Stomach (tissue), 9 donors: Measurements from ENCODE around the gene TENT4B. TPM values are rescaled to one million over a fixed set of nuclear protein-coding genes. Genes with fewer than 3 reads are reported as not detected.

ENCODE experiments used
- DNase-seq, 2 donors: peaks; one replicate each; pipeline versions ENCODE4 v3.0.0 to v3.0.0-alpha.2; 2013 to 2019
- H3K27ac ChIP-seq, 5 donors: fragments of 200-600 bp in 4 of 5; sonication (generic) in 4 of 5; one replicate each; pipeline ENCODE4 v1.5.1; 2013 to 2019; ENCODE audit warnings: mild to moderate bottlenecking in 1 of 5, moderate library complexity in 1 of 5
- H3K27me3 ChIP-seq, 3 donors: fragments of 200-600 bp; sonication (generic); one replicate each; pipeline ENCODE4 v1.5.1; 2017 to 2019; ENCODE audit warnings: mixed run types in 1 of 3
- H3K36me3 ChIP-seq, 4 donors: fragments of 200-600 bp; sonication (generic); 1 replicate in 3 of 4; 2 replicates in 1 of 4; pipeline ENCODE4 v1.5.1; 2016 to 2019
- H3K4me1 ChIP-seq, 4 donors: fragments of 200-600 bp; sonication (generic); one replicate each; pipeline ENCODE4 v1.5.1; 2016 to 2019
- H3K4me3 ChIP-seq, 4 donors: fragments of 200-600 bp; sonication (generic) in 3 of 4; one replicate each; pipeline ENCODE4 v1.5.1; 2016 to 2019; ENCODE audit warnings: mild to moderate bottlenecking in 1 of 4
- H3K9me3 ChIP-seq, 4 donors: fragments of 200-600 bp; sonication (generic); one replicate each; pipeline ENCODE4 v1.5.1; 2016 to 2019
- CTCF ChIP-seq, 7 experiments: fragments of 450-650 bp in 4 of 7; fragments of 200-600 bp in 3 of 7; sonication (generic) in 3 of 7; IDR thresholded peaks; one replicate each; pipeline ENCODE4 v1.5.1; 2016 to 2019; ENCODE audit warnings: antibody characterized with exemption in 7 of 7, control low read depth in 2 of 7, mild to moderate bottlenecking in 1 of 7
- EP300 ChIP-seq: sonication (generic); formaldehyde crosslinking; IDR thresholded peaks from one replicate; pipeline ENCODE4 v1.6.1; 2017; ENCODE audit warnings: antibody characterized with exemption
- POLR2A ChIP-seq, 4 donors: fragments of 450-650 bp; IDR thresholded peaks; one replicate each; pipeline ENCODE4 v1.6.1; 2016; ENCODE audit warnings: antibody characterized with exemption in 4 of 4, control low read depth in 2 of 4, mild to moderate bottlenecking in 1 of 4, moderate library complexity in 1 of 4
- POLR2AphosphoS5 ChIP-seq, 3 donors: sonication (generic); formaldehyde crosslinking; IDR thresholded peaks; one replicate each; pipeline ENCODE4 v1.6.1; 2016; ENCODE audit warnings: antibody characterized with exemption in 3 of 3
- WGBS, 5 donors: extraction: QIAGEN DNeasy Blood & Tissue Kit in 3 of 5; methylation state at CpG; one replicate each; pipeline versions ENCODE4 v1.1.5 to v1.1.7; 2013 to 2018; 5-methylcytosine and 5-hydroxymethylcytosine counted together
- intact Hi-C: fragments of 100-400 bp; cut with DNase I; formaldehyde crosslinking; loops from one replicate; pipeline ENCODE4 v1.15.1; 2023; ENCODE audit warnings: low total_unique reads
- polyA plus RNA-seq, 3 donors: library from polyadenylated mRNA; stranded (reverse); fragments of 200-250 nt; gene quantifications; one replicate each; pipeline ENCODE4 v1.2.3, GENCODE V29; 2013
- total RNA-seq, 5 donors: library from RNA; depleted of rRNA; stranded (reverse); fragments of >200 nt; gene quantifications; one replicate each; pipeline versions ENCODE4 v1.1.0 to v1.2.3, GENCODE V29; 2014 to 2016
- donor health status: healthy with polysubstance abuse.
- donor health status: Bipolar disorder and iron deficiency.
- donor health status: healthy.

The TENT4B gene
- total and polyA plus RNA-seq, 8 donors = 2.4 to 24.1 (median 8.3) TPM

GRCh38 chr16:50260206-50261159 is 107.4 kb downstream of the TENT4B start:
- Histone ChIP-seq H3K27me3 (no peaks in the 10 kb centered on the region), H3K27ac (no peak overlapping the region), H3K36me3 (no peaks in the 10 kb centered on the region), H3K4me3 (no peak overlapping the region), H3K9me3 (no peaks in the 10 kb centered on the region), H3K4me1 (peaks cover 14 to 49% (median 23%) of the 10 kb centered on the region in 4 donors)
- intact Hi-C loops = no loop called here
- WGBS, 5 donors = 89 to 93% (median 91%) methylated on average over 9 of the region's 9 CpGs
- no peak for TF ChIP-seq EP300
- TF ChIP-seq CTCF (IDR thresholded peaks at IDR 0.05) = no peak
- TF ChIP-seq POLR2A (IDR thresholded peaks at IDR 0.05) = no peak
- TF ChIP-seq POLR2AphosphoS5 (IDR thresholded peaks at IDR 0.05) = no peak
- no peak for DNase-seq

- Histone ChIP-seq H3K27ac (no peak overlapping the region), H3K36me3 (no peaks in the 10 kb centered on the region), H3K27me3 (no peaks in the 10 kb centered on the region), H3K4me1 (peaks cover 18 to 57% (median 31%) of the 10 kb centered on the region in 4 donors), H3K4me3 (no peak overlapping the region), H3K9me3 (no peaks in the 10 kb centered on the region)
- WGBS, 5 donors = 76 to 91% (median 81%) methylated on average over 5 to 9 of the region's 9 CpGs
- TF ChIP-seq POLR2A (IDR thresholded peaks at IDR 0.05) (no peak), EP300 (no peak), CTCF (IDR thresholded peaks at IDR 0.05) (no peak), POLR2AphosphoS5 (IDR thresholded peaks at IDR 0.05) (no peak)
- DNase-seq = no peak
- intact Hi-C loops = no loop called here
Observed at GRCh38 chr16:50261160-50261706, 108.1 kb downstream of the TENT4B start.

GRCh38 chr16:50261707-50262235 is 108.7 kb downstream of the TENT4B start:
- no peak overlapping the region for H3K27ac ChIP-seq
- H3K9me3 ChIP-seq = no peaks in the 10 kb centered on the region
- H3K27me3 ChIP-seq = no peaks in the 10 kb centered on the region
- peaks cover 18 to 62% (median 36%) of the 10 kb centered on the region in 4 donors for H3K4me1 ChIP-seq
- H3K36me3 ChIP-seq = no peaks in the 10 kb centered on the region
- WGBS, 5 donors = 35 to 56% (median 48%) methylated on average over 11 of the region's 11 CpGs
- no peak overlapping the region for H3K4me3 ChIP-seq
- no peak for TF ChIP-seq POLR2A (IDR thresholded peaks at IDR 0.05)
- TF ChIP-seq CTCF (IDR thresholded peaks at IDR 0.05) = no peak
- no peak for TF ChIP-seq POLR2AphosphoS5 (IDR thresholded peaks at IDR 0.05)
- TF ChIP-seq EP300 = no peak
- intact Hi-C loops = no loop called here
- DNase-seq = peak in 1 of 2 donors; percentile 41

- no peak for TF ChIP-seq CTCF (IDR thresholded peaks at IDR 0.05)
- no peak for TF ChIP-seq POLR2AphosphoS5 (IDR thresholded peaks at IDR 0.05)
- no peak for TF ChIP-seq EP300
- no peak for TF ChIP-seq POLR2A (IDR thresholded peaks at IDR 0.05)
- WGBS, 5 donors = 57 to 77% (median 59%) methylated on average over 16 of the region's 16 CpGs
- DNase-seq = no peak
Observed at GRCh38 chr16:50263060-50263909, 110.2 kb downstream of the TENT4B start.

More at GRCh38 chr16:50263060-50263909, 110.2 kb downstream of the TENT4B start:
- no peak overlapping the region for H3K27ac ChIP-seq
- no peaks in the 10 kb centered on the region for H3K9me3 ChIP-seq
- no peaks in the 10 kb centered on the region for H3K36me3 ChIP-seq
- H3K4me3 ChIP-seq = no peak overlapping the region
- H3K27me3 ChIP-seq = no peaks in the 10 kb centered on the region
- intact Hi-C loops = no loop called here
- H3K4me1 ChIP-seq = peaks cover 18 to 75% (median 41%) of the 10 kb centered on the region in 4 donors
